ENCODE data around the gene SCN9A. TPM values are rescaled to one million over a fixed set of nuclear protein-coding genes. Genes with fewer than 3 reads are reported as not detected.
"Not testable (repeated sequence)": the region's sequence is repeated elsewhere in the genome, so short reads cannot be mapped to it uniquely, and the experiment has no call there.

SCN9A gene
- total RNA-seq, 2 experiments from 2014 or later: 0.48 to 0.52 TPM

- Mint-ChIP-seq H3K27me3 (no peaks in the 10 kb centered on the region), H3K4me1 (no peaks in the 10 kb centered on the region), H3K36me3 (ENCODE audit: low read depth) (no peaks in the 10 kb centered on the region), H3K9me3 (no peaks in the 10 kb centered on the region), H3K27ac (no peak overlapping the region), H3K4me3 (no peak overlapping the region)
- ChIA-PET POLR2A (no interaction called here), CTCF (no interaction called here)
- DNase-seq: no peak
These were observed 36.9 kb downstream of the SCN9A start for GRCh38 chr2:166338831-166339339.

- DNase-seq: no peak
- no peaks in the 10 kb centered on the region for H3K36me3 Mint-ChIP-seq (ENCODE audit: low read depth)
- H3K4me3 Mint-ChIP-seq: no peak overlapping the region
- H3K27ac Mint-ChIP-seq: no peak overlapping the region
- POLR2A ChIA-PET: no interaction called here
- H3K9me3 Mint-ChIP-seq: no peaks in the 10 kb centered on the region
- H3K4me1 Mint-ChIP-seq: no peaks in the 10 kb centered on the region
- no peaks in the 10 kb centered on the region for H3K27me3 Mint-ChIP-seq
- CTCF ChIA-PET: no interaction called here
These were observed 37.8 kb downstream of the SCN9A start for GRCh38 chr2:166337932-166338331.

GRCh38 chr2:166335284-166335683 is 40.5 kb downstream of the SCN9A start:
- CTCF ChIA-PET: no interaction called here

GRCh38 chr2:166334805-166335204 is 40.9 kb downstream of the SCN9A start:
- no peak overlapping the region for H3K27ac Mint-ChIP-seq
- no peaks in the 10 kb centered on the region for H3K27me3 Mint-ChIP-seq
- H3K9me3 Mint-ChIP-seq: no peaks in the 10 kb centered on the region
- no peaks in the 10 kb centered on the region for H3K36me3 Mint-ChIP-seq (ENCODE audit: low read depth)
- CTCF ChIA-PET: no interaction called here
- no peak overlapping the region for H3K4me3 Mint-ChIP-seq
- H3K4me1 Mint-ChIP-seq: no peaks in the 10 kb centered on the region
- DNase-seq: no peak
- POLR2A ChIA-PET: no interaction called here

More at GRCh38 chr2:166335284-166335683, 40.5 kb downstream of the SCN9A start:
- Mint-ChIP-seq H3K36me3 (ENCODE audit: low read depth) (no peaks in the 10 kb centered on the region), H3K4me3 (no peak overlapping the region), H3K9me3 (no peaks in the 10 kb centered on the region), H3K27me3 (no peaks in the 10 kb centered on the region), H3K4me1 (no peaks in the 10 kb centered on the region), H3K27ac (no peak overlapping the region)
- POLR2A ChIA-PET: no interaction called here
- no peak for DNase-seq

GRCh38 chr2:166333801-166334200 is 41.9 kb downstream of the SCN9A start:
- Mint-ChIP-seq H3K4me3 (no peak overlapping the region), H3K27me3 (no peaks in the 10 kb centered on the region), H3K27ac (no peak overlapping the region), H3K9me3 (no peaks in the 10 kb centered on the region), H3K4me1 (no peaks in the 10 kb centered on the region), H3K36me3 (ENCODE audit: low read depth) (no peaks in the 10 kb centered on the region)
- CTCF ChIA-PET: no interaction called here
- POLR2A ChIA-PET: no interaction called here
- DNase-seq: no peak

GRCh38 chr2:166332106-166332505 is 43.6 kb downstream of the SCN9A start:
- Mint-ChIP-seq H3K27me3 (no peaks in the 10 kb centered on the region), H3K4me1 (no peaks in the 10 kb centered on the region), H3K4me3 (no peak overlapping the region), H3K9me3 (no peaks in the 10 kb centered on the region), H3K36me3 (ENCODE audit: low read depth) (no peaks in the 10 kb centered on the region), H3K27ac (no peak overlapping the region)
- ChIA-PET POLR2A (no interaction called here), CTCF (no interaction called here)
- DNase-seq: no peak

GRCh38 chr2:166331468-166331867 is 44.3 kb downstream of the SCN9A start:
- no peak overlapping the region for H3K4me3 Mint-ChIP-seq
- H3K9me3 Mint-ChIP-seq: no peaks in the 10 kb centered on the region
- no peaks in the 10 kb centered on the region for H3K4me1 Mint-ChIP-seq
- H3K27ac Mint-ChIP-seq: no peak overlapping the region
- H3K36me3 Mint-ChIP-seq (ENCODE audit: low read depth): no peaks in the 10 kb centered on the region
- no peaks in the 10 kb centered on the region for H3K27me3 Mint-ChIP-seq
- ChIA-PET POLR2A (no interaction called here), CTCF (no interaction called here)
- DNase-seq: no peak

GRCh38 chr2:166329465-166329864 is 46.3 kb downstream of the SCN9A start:
- no peak overlapping the region for H3K4me3 Mint-ChIP-seq
- no peaks in the 10 kb centered on the region for H3K9me3 Mint-ChIP-seq
- ChIA-PET CTCF (no interaction called here), POLR2A (no interaction called here)
- no peak overlapping the region for H3K27ac Mint-ChIP-seq
- no peaks in the 10 kb centered on the region for H3K4me1 Mint-ChIP-seq
- no peaks in the 10 kb centered on the region for H3K36me3 Mint-ChIP-seq (ENCODE audit: low read depth)
- no peaks in the 10 kb centered on the region for H3K27me3 Mint-ChIP-seq
- DNase-seq: no peak

- Mint-ChIP-seq H3K4me3 (no peak overlapping the region), H3K36me3 (ENCODE audit: low read depth) (no peaks in the 10 kb centered on the region), H3K9me3 (no peaks in the 10 kb centered on the region), H3K27ac (no peak overlapping the region), H3K27me3 (no peaks in the 10 kb centered on the region), H3K4me1 (no peaks in the 10 kb centered on the region)
- ChIA-PET CTCF (no interaction called here), POLR2A (no interaction called here)
- no peak for DNase-seq
These were observed 47.6 kb downstream of the SCN9A start for GRCh38 chr2:166328147-166328546.

- H3K27me3 Mint-ChIP-seq: no peaks in the 10 kb centered on the region
- H3K27ac Mint-ChIP-seq: no peak overlapping the region
- POLR2A ChIA-PET: no interaction called here
- H3K36me3 Mint-ChIP-seq (ENCODE audit: low read depth): no peaks in the 10 kb centered on the region
- no peaks in the 10 kb centered on the region for H3K9me3 Mint-ChIP-seq
- no peak overlapping the region for H3K4me3 Mint-ChIP-seq
- H3K4me1 Mint-ChIP-seq: no peaks in the 10 kb centered on the region
- DNase-seq: no peak
- CTCF ChIA-PET: no interaction called here
These were observed 54.7 kb downstream of the SCN9A start for GRCh38 chr2:166321076-166321475.

- H3K27me3 Mint-ChIP-seq: no peaks in the 10 kb centered on the region
- ChIA-PET CTCF (no interaction called here), POLR2A (no interaction called here)
- H3K4me1 Mint-ChIP-seq: no peaks in the 10 kb centered on the region
- DNase-seq: no peak
- H3K4me3 Mint-ChIP-seq: no peak overlapping the region
- H3K9me3 Mint-ChIP-seq: no peaks in the 10 kb centered on the region
- no peaks in the 10 kb centered on the region for H3K36me3 Mint-ChIP-seq (ENCODE audit: low read depth)
- no peak overlapping the region for H3K27ac Mint-ChIP-seq
These were observed 61.6 kb downstream of the SCN9A start for GRCh38 chr2:166314022-166314759.

GRCh38 chr2:166312863-166313262 is 62.9 kb downstream of the SCN9A start:
- CTCF ChIA-PET; H3K27ac Mint-ChIP-seq; H3K9me3 Mint-ChIP-seq; H3K36me3 Mint-ChIP-seq (ENCODE audit: low read depth); H3K4me3 Mint-ChIP-seq; POLR2A ChIA-PET; H3K4me1 Mint-ChIP-seq; H3K27me3 Mint-ChIP-seq; DNase-seq: not testable (repeated sequence)

GRCh38 chr2:166307326-166307725 is 68.4 kb downstream of the SCN9A start:
- ChIA-PET POLR2A (no interaction called here), CTCF (interaction anchor here (1.2 kb wide), 1 partner anchor 11 kb away, joined by 3 read pairs; no protein-coding TSS in a partner anchor)
- Mint-ChIP-seq H3K4me1 (no peaks in the 10 kb centered on the region), H3K27ac (no peak overlapping the region), H3K4me3 (no peak overlapping the region), H3K36me3 (ENCODE audit: low read depth) (no peaks in the 10 kb centered on the region), H3K9me3 (no peaks in the 10 kb centered on the region), H3K27me3 (no peaks in the 10 kb centered on the region)
- no peak for DNase-seq

GRCh38 chr2:166304656-166305055 is 71.1 kb downstream of the SCN9A start:
- ChIA-PET POLR2A (no interaction called here), CTCF (no interaction called here)
- Mint-ChIP-seq H3K9me3 (no peaks in the 10 kb centered on the region), H3K27me3 (no peaks in the 10 kb centered on the region), H3K27ac (no peak overlapping the region), H3K36me3 (ENCODE audit: low read depth) (no peaks in the 10 kb centered on the region), H3K4me1 (no peaks in the 10 kb centered on the region), H3K4me3 (no peak overlapping the region)
- DNase-seq: no peak
